RWPE1 (cell line): Measurements from ENCODE around the gene CDH26.

Experiments
- CTCF ChIA-PET: fragments of 350-600 bp; sonication (Branson Sonifier 250); formaldehyde crosslinking; extraction: SDS; loops from one replicate; lab custom pipeline; 2021; lab: Yijun Ruan, JAX
- POLR2A ChIA-PET: fragments of 400-600 bp; formaldehyde crosslinking; extraction: SDS; loops from one replicate; lab custom pipeline; 2020; ENCODE audit warnings: antibody characterized with exemption; ENCODE audit not compliant: low non-redundant PET; lab: Yijun Ruan, JAX
- DNase-seq: peaks from one replicate; pipeline ENCODE4 v3.0.0; 2012; ENCODE audit warnings: low spot score
- H3K27ac ChIP-seq: fragments of 450-650 bp; 2 replicates; pipeline ENCODE4 v1.5.1; 2017
- TF ChIP-seq, protein P1 (sequence below): fragments of 450-650 bp; conservative IDR thresholded peaks from 2 replicates; pipeline ENCODE4 v1.5.1; 2017; ENCODE audit warnings: low read depth, mild to moderate bottlenecking

Gene CDH26

DNA sequence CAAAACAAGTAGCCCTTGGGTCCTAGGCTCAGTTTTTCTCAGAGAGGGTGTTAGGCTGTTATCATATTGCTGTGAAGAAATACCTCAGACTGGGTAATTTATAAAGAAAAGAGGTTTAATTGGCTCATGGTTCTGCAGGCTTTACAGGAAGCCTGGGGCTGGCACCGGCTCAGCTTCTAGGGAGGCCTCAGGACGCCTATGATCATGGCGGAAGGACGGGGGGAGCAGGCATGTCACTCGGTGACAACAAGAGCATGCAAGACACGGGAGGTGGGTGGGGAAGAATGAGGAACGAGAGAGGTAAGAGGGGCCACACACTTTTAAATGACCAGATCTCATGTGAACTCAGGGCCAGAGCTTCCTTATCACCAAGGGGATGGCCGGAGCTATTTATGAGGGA is 26.9 kb downstream of the CDH26 start:
- no peak for DNase-seq
- TF ChIP-seq, protein P1, sequence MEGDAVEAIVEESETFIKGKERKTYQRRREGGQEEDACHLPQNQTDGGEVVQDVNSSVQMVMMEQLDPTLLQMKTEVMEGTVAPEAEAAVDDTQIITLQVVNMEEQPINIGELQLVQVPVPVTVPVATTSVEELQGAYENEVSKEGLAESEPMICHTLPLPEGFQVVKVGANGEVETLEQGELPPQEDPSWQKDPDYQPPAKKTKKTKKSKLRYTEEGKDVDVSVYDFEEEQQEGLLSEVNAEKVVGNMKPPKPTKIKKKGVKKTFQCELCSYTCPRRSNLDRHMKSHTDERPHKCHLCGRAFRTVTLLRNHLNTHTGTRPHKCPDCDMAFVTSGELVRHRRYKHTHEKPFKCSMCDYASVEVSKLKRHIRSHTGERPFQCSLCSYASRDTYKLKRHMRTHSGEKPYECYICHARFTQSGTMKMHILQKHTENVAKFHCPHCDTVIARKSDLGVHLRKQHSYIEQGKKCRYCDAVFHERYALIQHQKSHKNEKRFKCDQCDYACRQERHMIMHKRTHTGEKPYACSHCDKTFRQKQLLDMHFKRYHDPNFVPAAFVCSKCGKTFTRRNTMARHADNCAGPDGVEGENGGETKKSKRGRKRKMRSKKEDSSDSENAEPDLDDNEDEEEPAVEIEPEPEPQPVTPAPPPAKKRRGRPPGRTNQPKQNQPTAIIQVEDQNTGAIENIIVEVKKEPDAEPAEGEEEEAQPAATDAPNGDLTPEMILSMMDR = no peak
- no peak overlapping the region for H3K27ac ChIP-seq
- POLR2A ChIA-PET = no interaction called here
- CTCF ChIA-PET = no interaction called here

DNA sequence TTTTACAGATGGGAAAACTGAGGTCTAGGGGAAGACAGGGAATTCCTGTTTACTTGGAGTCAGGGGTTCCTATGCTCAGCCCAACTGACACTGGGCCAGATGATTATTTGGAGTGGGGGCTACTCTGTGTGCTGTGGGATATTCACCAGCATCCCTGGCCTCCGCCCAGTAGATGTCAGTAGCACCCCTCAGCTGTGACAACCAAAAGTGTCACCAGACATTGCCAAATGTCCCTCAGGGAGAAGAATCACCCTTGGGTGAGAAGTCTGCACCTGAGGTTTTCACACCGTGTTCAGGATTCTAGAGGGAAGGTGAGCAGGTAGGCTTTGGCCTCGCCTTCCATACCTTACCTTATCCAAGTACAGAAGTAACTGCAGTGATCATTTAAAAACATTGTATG is 27.6 kb downstream of the CDH26 start:
- DNase-seq = no peak
- ChIA-PET POLR2A (interaction anchor here (0.6 kb wide), 1 partner anchor 45 kb away, joined by 3 read pairs; no protein-coding TSS in a partner anchor), CTCF (interaction anchor here (0.6 to 1.2 kb wide), 3 partner anchors 52 to 1200 kb away, joined by 3 to 5 read pairs (median 3); partner anchors contain the start of gene SYCP2)
- TF ChIP-seq, protein P1 = peak; percentile 26; the same call in 1 of the 2 replicates
- no peak overlapping the region for H3K27ac ChIP-seq

DNA sequence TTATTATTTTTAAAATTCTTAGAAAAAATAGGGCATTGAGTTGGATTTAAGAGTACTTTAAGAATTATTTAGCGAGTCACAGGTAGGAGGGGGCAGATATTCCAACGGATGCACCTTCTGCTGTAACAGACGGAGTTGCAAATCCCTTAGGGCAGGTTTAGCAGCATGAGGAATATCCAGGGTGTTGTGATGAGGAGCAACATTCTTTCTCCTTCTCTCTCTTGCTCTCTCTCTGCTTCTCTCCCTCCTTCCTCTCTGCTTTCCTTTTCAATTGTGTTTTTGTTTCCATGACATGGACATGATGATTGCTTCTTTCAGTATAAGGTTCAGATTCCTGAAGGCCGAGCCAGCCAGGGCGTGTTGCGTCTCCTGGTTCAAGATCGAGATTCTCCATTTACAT is 28.9 kb downstream of the CDH26 start:
- ChIA-PET POLR2A (no interaction called here), CTCF (interaction anchor here (0.6 to 1.2 kb wide), 2 partner anchors 53 to 60 kb away, joined by 3 to 5 read pairs; partner anchors contain the start of gene SYCP2)
- TF ChIP-seq, protein P1 = no peak
- no peak overlapping the region for H3K27ac ChIP-seq
- no peak for DNase-seq

DNA sequence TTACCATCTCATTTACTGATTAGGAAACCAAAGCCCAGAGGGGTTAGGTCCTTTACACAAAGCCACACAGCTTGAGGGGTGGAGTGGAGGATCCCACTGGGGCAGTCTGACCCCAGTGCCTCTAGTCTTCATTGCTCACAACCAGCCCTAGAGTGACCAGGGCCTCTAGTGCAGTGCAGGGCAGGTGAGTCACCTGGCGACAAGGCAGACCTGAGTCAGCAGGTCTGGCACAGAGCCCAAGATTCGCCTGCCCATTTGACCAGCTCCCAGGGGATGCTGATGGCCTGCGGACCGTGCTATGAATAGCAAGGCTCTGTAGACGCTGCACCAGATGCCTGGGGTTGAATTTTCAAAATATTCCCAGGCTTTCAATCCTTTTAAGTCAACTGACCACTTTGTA is 29.9 kb downstream of the CDH26 start:
- H3K27ac ChIP-seq = no peak overlapping the region
- TF ChIP-seq, protein P1 = no peak
- ChIA-PET CTCF (interaction anchor here (0.7 to 1.2 kb wide), 2 partner anchors 15 to 16 kb away, joined by 4 read pairs; no protein-coding TSS in a partner anchor), POLR2A (no interaction called here)
- DNase-seq = peak; percentile 92

DNA sequence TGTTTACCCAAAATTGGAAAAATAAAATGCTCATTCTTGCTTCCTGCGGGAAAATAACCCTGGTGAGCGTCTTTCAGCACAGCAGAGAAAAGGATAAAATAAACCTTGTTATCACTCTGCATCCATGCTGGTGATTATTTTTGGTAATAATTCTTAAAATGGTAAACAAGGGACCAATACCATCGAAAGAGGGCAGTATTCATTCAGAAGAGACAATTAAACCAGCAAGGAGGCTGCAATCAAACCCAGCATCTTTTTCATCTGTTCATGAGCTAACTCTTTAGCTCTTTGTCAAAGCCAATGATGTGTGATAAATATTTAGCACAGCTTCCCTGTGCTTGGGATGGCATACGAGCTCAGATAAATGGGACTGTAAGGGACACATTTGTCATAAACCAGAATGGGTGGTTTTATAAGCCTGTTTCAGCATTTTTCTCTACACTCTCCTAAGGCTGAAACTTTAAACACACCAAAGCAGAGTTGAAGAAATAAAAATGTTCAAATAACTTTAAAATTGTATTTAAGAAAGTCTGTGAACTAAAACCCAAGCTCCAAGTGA is 34.4 kb downstream of the CDH26 start:
- no peak overlapping the region for H3K27ac ChIP-seq
- ChIA-PET CTCF (interaction anchor here (0.5 to 1.3 kb wide), 5 partner anchors 38 to 76 kb away, joined by 3 to 5 read pairs (median 3); partner anchors contain the start of genes FAM217B and PPP1R3D), POLR2A (no interaction called here)
- TF ChIP-seq, protein P1 = no peak
- peak; percentile 44 for DNase-seq

DNA sequence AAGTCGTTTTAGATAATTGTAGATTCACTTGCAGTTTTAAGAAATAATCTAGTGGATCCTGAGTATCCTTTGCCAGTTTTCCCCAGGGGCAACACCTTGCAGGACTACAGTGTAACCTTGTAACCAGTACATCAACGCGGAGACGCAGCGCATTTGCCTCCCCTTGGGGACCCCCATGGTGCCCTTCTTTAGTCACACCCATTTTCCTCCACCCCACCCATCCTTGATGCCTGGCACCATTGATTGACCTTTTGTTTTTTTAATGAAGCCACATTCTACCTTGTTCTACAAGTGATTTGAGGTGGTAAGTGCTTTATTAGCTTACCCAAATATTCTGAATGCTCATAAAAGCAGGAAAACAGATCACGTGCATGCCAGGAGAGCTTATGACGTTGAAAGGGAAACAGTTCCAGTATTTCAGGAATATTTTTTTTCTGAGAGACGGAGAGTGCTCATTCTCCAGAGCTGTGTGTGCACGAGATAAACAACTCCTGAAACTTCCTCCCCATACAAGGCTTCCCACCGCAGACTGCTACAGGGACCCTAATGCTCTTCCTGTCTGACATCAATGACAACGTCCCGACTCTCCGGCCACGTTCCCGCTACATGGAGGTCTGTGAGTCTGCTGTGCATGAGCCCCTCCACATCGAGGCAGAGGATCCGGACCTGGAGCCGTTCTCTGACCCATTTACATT is 35.7 kb downstream of the CDH26 start:
- ChIA-PET POLR2A (no interaction called here), CTCF (interaction anchor here (0.5 to 1.2 kb wide), 5 partner anchors 9 to 67 kb away, joined by 3 to 4 read pairs (median 3); no protein-coding TSS in a partner anchor)
- TF ChIP-seq, protein P1 = no peak
- no peak for DNase-seq
- H3K27ac ChIP-seq = no peak overlapping the region
